Measurements from ENCODE around the gene PARN. TPM values are rescaled to one million over a fixed set of nuclear protein-coding genes. Genes with fewer than 3 reads are reported as not detected.
"Not testable (repeated sequence)": the region's sequence is repeated elsewhere in the genome, so short reads cannot be mapped to it uniquely, and the experiment has no call there.

The PARN gene
- total RNA-seq, 1 donor from 2014 or later: 24.6 TPM

- DNase-seq (ENCODE audit: extremely low read depth, low read depth, low spot score): no peak
Observed at GRCh38 chr16:14407786-14408399, 222.2 kb downstream of the PARN start.

- no peak for DNase-seq (ENCODE audit: extremely low read depth, low read depth, low spot score)
Observed at GRCh38 chr16:14405611-14406537, 224.2 kb downstream of the PARN start.

DNA sequence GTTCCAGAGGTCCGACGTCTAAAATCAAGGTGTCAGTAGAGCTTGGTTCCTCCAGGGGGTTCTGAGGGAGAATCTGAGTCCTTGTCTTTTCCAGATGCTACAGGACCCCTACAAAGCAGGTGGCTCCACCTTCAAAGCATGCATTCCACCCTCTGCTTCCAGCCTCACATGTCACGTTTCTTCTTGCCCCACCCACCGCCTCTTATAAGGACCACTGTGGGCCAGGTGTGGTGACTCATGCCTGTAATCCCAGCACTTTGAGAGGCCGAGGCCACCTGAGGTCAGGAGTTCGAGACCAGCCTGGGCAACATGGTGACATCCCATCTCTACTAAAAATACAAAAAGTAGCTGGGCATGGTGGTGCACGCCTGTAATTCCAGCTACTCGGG lies 227.1 kb downstream of the PARN start:
- not testable (repeated sequence) for DNase-seq (ENCODE audit: extremely low read depth, low read depth, low spot score)

- not testable (repeated sequence) for DNase-seq (ENCODE audit: extremely low read depth, low read depth, low spot score)
Observed at GRCh38 chr16:14402114-14403000, 227.7 kb downstream of the PARN start.

DNA sequence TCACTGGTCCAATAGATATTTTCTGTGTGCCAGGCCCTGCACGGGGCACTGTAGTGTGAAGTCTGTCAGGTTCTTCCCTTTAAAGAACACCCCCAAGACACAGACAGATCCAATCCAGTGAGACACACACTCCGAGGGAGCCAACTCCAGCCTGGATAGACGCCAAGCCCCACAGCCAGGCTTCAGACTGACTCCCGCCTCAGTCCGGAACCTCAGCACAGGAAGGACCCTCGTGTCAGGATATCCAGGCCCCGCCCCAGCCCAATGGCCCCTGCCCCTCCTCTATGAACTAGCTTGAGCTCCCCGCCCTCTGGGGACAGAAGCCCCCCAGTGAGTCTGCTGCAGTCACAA lies 228.4 kb downstream of the PARN start:
- not testable (repeated sequence) for DNase-seq (ENCODE audit: extremely low read depth, low read depth, low spot score)

DNA sequence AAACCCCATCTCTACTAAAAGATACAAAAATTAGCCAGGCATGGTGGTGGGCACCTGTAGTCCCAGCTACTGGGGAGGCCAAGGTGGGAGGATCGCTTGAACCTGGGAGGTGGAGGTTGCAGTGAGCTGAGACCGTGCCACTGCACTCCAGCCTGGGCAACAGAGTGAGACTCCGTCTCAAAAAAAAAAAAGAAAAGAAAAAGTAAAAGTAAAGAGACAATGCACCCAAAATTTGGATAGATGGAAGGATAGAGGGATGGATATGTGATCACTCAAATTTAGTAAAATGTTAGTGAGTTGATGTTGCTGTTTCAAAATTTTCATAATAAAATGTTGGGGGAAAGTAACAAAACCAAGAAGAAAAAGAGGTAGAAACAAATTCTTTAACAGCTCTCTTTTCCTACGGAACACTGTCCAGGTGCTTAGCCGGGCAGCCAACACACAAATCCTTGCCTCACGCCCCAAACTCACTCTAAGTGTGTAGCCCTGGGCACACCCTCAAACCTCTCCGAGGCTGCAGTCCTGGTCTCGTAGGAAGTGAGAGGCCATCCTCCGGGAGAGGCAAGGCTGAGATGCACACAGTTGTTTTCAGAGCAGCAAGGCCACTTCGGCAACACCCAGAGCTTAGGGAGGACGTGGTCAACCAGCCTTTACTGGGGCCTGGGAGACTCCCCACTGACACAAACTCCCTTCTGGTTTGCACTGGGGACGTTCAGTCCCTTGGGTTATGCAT lies 228.9 kb downstream of the PARN start:
- DNase-seq (ENCODE audit: extremely low read depth, low read depth, low spot score): not testable (repeated sequence)

DNA sequence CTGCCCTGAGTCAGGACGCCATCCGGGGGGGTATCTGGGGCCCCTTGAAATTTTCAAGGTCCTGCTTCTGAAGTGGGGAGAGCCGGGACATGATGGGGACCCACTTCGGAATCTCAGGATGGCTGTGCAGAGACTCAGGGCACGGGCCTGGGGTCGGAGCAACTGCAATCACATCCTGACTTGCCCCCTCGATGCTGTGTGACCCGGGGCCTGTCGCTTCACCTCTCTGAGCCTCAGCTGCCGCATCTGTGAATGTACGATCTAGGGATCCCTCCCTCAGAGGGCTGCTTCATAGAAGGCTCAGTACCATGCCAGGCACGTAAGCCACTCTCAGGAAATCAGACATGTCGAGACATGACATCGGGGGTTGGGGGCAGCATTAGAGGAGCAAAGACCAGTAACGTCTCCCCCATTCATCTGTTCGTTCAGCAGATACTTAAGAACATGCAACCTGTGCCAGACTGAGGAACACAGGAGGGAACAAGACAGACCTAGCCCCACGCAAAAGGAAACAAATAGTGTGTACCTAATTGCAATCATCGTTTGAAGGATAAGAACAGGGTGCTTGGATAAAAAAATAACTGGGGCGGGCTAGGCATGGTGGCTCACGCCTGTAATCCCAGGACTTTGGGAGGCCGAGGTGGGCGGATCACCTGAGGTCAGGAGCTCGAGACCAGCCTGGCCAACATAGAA lies 229.6 kb downstream of the PARN start:
- no peak for DNase-seq (ENCODE audit: extremely low read depth, low read depth, low spot score)

- no peak for DNase-seq (ENCODE audit: extremely low read depth, low read depth, low spot score)
Observed at GRCh38 chr16:14399378-14400284, 230.4 kb downstream of the PARN start.

- DNase-seq (ENCODE audit: extremely low read depth, low read depth, low spot score): no peak
Observed at GRCh38 chr16:14398014-14398717, 231.9 kb downstream of the PARN start.

GRCh38 chr16:14395710-14396304 lies 234.3 kb downstream of the PARN start:
- DNase-seq (ENCODE audit: extremely low read depth, low read depth, low spot score): not testable (repeated sequence)

- no peak for DNase-seq (ENCODE audit: extremely low read depth, low read depth, low spot score)
Observed at GRCh38 chr16:14394834-14395233, 235.2 kb downstream of the PARN start.

DNA sequence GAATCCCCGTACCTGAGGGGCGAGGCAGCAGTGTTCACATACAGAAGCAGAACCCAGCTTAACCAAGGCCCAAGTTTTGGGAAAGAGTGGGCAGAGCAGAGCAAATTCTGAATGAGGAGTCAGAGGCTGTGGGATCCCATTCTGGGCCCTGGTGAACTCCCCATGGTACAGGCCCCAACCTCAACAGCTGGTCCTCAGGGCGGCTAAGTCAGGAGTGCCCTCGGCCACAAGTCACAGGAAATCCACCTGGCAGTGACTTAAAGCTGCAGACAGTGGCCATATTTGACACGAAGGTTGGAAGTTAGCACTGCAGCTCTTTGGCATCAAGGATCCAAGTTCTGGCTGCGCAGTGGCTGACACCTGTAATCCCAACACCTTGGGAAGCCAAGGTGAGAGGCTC lies 237.1 kb downstream of the PARN start:
- DNase-seq (ENCODE audit: extremely low read depth, low read depth, low spot score): no peak

- no peak for DNase-seq (ENCODE audit: extremely low read depth, low read depth, low spot score)
Observed at GRCh38 chr16:14389359-14389758, 240.7 kb downstream of the PARN start.

DNA sequence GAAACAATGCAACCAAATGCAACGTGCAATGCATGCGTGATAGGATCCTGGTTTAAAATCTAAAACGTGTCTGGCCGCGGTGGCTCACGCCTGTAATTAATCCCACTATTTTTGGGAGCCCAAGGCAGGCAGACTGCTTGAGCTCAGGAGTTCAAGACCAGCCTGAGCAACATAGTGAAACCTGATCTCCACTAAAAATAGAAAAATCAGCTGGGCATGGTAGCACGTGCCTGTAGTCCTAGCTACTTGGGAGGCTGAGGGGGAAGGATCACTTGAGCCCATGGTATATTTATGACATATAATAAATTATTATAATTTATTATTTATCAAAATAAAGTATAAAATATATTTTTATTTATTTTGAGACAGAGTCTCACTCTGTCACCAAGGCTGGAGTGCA lies 241.8 kb downstream of the PARN start:
- no peak for DNase-seq (ENCODE audit: extremely low read depth, low read depth, low spot score)

DNA sequence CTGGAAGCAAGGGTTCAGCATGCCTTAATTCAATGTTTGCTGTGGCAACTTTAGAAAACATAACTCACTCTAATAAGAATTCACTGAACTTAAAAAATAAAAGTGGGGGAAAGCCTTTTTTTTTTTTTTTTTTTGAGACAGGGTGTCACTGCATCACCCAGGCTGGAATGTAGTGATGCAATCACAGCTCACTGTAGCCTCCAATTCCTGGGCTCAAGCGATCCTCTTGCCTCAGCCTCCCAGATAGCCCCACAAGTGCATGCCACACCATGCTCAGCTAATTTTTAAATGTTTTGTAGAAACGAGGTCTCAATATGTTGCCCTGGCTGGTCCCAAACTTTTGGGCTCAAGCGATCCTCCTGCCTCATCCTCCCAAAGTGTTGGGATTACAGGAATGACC lies 243.9 kb downstream of the PARN start:
- DNase-seq (ENCODE audit: extremely low read depth, low read depth, low spot score): no peak

All from glomerular endothelial cell (primary cell).